HG02943 (cell line): ENCODE measurements around the gene HOMER1.
A peak's percentile ranks its signal among the peaks of the same experiment; 100 is the strongest.

Experiments
- ATAC-seq: cut with Tn5 transposase; IDR thresholded peaks from one replicate; pipeline ENCODE4 v1.9.1; 2021; ENCODE audit warnings: mild to moderate bottlenecking, low read depth, moderate library complexity; ENCODE audit not compliant: unreplicated experiment

HOMER1 gene, protein sequence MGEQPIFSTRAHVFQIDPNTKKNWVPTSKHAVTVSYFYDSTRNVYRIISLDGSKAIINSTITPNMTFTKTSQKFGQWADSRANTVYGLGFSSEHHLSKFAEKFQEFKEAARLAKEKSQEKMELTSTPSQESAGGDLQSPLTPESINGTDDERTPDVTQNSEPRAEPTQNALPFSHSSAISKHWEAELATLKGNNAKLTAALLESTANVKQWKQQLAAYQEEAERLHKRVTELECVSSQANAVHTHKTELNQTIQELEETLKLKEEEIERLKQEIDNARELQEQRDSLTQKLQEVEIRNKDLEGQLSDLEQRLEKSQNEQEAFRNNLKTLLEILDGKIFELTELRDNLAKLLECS

DNA sequence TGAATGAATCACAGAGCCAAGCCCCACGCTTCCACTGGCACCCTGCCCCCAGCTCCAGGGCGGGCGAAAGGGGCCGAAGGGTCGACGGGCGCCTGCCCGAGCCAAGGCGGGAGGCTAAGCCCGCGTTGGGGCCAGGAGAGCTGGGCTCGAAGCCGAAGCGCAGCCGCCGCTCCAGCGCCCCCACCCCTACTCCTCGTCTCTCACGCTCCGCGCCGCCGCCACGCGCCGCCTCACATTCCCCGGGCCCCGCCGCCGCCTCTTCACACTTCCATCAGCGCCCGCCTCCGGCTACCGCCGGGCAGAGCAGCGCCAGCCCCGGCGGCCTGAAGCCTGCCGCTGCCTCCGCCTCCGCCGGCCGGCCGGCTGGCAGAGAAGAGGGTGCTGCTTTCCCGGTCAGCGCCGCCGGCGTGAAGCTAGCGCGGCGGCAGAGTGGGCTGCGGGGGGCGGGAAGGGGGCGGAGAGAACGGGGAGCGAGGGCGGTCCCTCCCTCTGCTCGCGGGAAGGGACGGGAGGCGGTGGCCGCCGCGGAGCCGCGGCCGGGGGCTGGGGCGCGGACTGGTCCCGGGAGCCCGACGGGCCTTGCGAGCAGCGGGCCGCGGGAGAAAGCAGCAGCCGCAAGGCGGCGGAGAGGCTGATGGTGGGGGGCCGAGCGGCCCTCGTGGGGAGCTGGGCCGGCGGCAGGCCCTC is at the start of gene HOMER1:
Gene HOMER1 (minus strand): TSS at position 431 of the 687 bp plus-strand sequence. CDS start 1,360 bp downstream, outside the sequence.
- ATAC-seq = peak; percentile 55

DNA sequence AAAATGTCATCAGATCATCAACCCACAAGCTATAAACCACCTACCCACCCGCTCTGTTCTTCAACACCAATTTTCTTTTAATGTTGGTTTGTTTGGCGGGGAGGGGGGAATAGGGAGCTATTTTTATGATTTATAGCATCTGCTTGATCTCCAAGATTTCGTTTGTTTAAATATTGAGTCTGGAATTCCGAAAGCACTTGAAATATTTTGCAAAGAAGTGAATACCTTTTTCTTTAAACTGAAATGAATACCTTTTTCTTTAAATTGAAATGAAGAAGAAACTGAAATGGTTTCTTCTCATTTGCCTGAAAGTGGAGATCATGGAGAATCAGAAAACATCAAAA is 49.3 kb upstream of the HOMER1 start:
- ATAC-seq = no peak

DNA sequence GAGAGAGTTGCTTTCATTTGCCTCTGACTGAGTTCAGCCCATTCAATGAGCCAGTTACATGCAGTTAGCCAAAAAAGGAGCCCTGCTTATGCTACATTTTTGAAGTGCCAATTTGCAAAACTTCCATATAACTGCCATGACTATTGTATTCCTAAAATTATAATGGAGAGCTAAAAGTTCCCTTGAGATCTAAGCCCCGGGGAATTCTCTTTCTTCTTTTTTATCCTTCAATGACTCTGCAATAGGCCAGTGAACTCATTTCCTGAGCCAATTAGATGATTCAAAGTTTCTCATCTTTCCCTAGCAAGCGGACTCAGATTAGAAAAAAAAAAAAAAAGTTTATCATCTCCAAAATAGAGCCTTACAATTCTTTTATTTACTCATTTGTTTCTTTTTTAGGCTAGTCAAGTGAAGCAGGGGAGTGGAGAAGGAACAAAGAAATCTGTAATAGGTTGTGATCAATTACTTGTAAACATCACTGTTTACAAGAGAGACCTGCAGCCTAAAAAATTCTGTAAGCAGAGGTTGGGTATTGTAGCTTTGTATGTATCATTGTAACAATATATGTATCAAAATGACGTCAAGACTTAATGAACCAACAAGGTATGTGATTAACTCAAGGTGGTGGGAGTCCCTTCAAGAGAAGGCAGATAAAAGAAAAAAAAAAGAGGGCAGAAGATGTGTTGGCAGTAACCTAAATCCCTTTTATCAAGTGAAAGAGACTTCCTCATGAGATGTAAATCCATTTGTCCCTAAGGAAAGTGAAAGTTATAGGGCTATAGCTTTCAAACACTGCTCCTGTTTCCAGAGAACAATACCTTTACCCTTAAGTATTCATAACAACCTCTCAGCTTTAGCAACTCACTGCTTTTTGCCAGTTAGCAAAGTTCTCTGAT is 48.7 kb upstream of the HOMER1 start:
- ATAC-seq = no peak

DNA sequence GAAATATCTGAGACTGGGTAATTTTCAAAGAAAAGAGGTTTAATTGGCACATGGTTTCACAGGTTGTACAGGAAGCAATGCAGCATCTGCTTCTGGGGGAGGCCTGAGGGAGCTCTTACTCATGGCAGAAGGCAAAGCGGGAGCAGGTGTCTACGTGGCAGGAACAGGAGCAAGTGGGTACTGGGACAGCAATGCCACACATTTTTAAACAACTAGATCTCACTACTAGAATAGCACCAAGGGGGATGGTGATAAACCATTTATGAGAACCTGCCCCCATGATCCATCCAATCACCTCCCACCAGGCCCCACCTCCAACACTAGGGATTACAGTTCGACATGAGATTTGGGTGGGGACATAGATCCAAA is 47.6 kb upstream of the HOMER1 start:
- no peak for ATAC-seq

DNA sequence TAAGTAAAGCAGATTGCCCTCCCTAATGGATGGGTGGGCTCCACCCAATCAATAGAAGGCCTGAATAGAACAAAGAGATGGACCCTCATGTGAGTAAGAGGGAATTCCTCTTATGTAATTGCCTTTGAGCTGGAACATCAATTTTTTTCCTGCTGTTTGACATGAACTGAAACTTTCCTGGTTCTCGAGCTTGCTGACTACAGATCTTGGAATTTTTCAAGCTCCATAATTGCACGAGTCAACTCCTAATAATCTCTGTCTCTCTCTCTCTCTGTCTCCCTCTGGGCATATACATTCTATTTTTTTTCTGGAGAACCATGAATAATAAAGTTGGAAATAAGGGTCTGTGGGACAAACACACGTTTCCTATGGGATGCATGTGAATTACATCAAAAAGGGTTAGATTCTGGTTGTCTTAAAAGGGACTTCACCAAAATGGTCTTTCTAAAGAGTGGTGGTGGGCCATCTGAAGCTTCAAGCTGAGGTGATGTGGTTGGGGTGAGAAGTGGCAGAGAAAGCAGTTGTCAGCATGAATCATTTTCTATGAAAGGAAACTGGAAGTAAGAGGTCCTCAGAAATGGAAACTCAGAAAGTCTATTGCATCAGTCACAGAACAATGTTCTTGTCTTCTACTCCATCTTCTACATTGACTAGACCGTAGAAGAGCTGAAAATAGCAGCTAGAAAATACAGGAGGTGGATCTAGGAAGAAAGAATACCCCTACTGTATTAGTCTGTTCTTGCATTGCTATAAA is 47.0 kb upstream of the HOMER1 start:
- ATAC-seq = peak; percentile 76

DNA sequence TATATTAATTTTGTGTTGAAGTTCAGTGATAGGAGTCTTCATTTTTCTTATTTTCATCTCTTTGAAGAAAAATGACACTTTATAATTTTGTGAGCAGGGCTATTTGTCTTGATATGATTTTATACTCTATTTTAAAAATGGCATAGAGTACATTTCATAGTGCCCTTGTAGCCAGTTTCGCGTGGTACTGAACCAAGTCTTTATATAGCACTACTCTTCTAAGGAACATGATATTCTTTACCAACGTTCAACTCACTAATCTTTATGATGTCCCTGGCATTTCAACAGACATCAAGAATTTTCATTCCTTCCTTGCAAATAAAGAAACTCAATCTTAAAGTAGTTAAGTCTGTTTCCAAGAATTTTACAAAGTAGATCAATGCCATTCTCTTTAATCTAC is 41.5 kb upstream of the HOMER1 start:
- no peak for ATAC-seq

DNA sequence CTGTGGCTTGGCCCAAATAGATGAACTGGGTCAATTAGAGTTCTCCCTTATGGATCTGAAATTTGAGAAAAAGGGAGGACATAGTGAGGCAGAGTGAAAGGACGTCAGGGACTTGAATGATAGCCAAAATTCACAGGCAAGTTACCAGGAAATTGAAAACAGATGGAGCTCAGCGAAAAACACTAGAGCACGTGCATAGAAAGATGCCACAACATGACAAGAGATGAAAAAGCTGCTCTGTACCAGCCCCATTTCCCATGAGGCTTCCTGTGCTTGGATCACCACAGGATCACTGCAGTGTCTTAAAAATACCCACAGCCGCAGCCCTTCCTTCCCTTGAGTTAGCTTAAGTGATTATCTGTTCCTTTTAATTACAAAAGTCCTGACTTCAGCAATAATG is 39.0 kb upstream of the HOMER1 start:
- no peak for ATAC-seq

DNA sequence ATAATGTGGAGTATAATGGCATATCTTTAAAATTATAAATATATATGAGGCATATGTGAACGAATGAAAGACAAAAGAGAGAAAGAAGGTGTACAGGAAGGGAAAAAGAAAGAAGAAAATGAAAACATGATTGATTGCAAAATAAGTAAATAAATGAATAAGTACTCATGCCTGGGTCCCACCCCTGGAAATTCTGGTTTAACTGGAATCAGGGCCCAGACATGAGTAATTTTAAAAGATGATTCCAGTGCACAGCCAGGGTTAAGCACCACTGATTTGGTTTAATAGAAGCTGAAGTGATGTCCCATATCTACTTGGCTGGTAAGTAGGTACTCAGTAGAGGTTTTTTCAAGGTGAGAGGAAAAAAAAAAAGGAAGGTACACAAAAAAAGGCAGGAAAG is 34.0 kb upstream of the HOMER1 start:
- ATAC-seq = no peak

DNA sequence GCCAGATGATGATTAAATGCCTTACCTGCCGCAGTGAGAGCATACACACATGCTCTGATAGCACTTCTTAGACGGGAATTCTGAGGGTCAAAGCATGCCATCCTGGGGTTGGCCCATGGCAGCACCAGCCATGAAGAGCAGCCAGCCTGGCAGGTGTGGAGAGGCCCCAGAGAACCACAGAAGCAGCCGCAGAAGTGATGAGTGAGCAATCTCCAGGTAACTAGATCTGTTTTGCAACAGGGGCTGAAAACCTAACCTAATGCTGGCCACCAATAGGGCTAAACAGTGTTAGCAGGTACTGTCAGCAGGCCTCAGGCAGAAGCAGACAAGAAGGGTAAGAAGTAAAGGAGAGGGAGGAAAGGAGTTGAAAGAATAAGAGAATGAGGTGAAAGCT is 33.5 kb upstream of the HOMER1 start:
- no peak for ATAC-seq

DNA sequence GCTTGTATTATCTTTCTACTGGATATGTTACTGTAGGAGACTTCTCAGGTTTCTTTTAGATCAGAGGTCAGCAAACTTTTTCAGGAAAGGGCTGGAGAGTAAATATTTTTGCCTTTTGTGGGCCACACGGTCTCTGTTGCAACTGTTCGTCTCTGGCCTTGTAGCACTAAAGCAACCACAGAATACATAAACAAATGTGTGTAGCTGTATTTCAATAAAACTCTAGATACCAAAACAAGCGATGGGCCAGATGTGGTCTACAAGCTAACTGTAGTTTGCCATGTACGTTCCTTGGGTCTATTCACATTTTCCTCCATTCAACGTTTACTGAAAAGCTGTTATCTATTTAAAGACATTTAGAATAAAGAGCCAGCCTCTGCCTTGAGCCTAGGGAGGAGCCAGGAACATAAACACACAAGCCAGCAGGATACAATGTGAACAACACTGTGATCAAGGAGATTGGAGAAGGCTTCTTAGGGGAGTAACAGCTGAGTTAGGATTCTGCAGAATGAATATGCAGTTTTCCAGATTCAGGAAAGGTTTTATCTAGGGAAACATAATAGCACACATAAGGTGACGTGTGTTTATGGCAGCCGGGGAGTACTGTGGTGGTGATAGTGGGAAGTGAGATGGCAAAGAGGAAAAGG is 33.0 kb upstream of the HOMER1 start:
- ATAC-seq = no peak

DNA sequence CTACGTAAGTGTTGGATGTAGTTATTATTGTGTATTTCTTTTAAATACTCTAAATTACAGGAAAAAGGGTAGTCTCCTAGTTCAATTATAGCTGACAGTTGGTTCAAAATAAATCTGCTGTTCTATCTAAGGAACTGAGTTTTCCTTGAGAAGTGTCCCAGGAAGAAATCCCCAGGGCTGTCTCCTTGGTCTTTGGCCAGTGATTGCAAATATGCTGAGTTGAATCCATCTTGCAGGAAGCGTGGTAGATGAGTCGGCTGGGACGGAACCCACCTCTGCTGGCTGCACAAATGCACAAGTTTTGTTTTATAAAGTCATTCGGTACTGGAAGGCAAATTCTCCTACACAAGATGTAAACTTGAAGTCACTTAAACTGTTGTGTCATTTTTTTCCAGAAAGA is 30.2 kb upstream of the HOMER1 start:
- ATAC-seq = no peak

DNA sequence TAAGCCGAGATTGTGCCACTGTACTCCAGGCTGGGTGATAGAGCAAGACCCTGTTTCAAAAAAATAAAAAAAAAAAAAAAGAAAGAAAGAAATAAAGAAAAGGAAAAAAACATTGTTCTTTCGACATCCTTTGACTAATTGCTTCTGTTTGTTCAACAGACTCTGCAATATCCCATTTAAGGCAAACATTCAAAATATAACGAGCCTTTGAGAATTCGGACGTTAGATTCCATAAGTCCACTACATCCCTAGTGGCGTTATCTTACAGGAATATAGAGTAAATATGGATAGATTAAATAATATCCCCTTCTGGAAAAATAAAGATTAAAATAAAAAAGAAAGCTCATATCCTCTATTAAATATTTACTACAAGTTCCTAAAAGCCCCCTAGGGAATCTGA is 27.0 kb upstream of the HOMER1 start:
- ATAC-seq = no peak

DNA sequence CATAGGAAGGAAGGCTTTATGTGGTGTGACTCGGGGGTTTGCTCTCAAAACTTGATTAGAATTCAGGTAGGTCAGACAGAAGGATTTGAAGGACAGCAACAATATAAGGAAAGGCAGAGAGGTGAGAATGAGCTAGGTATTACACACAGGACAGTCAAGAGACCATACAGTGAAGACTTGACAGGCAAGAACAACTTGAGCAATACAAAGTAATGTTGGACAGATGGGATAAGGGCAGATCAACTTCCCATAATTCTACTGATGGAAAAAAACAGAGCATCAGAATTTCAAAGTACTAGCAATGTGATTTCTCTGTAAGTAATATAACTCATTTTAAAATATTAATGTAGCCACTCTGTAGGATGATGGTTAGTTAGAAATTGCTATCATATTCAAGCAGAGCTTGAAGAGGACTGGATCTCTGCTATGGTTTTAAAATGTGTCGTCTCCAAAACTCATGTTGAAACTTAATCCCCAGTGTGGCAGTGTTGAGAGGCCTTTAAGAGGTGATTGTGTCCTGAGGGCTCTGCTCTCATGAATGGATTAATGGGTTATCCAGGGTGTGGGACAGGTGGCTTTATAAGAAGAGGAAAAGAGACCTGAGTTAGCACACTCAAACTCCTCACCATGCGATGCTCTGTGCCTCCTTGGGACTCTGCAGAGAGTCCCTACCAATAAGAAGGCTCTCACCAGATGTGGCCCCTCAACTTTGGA is 22.4 kb upstream of the HOMER1 start:
- no peak for ATAC-seq

DNA sequence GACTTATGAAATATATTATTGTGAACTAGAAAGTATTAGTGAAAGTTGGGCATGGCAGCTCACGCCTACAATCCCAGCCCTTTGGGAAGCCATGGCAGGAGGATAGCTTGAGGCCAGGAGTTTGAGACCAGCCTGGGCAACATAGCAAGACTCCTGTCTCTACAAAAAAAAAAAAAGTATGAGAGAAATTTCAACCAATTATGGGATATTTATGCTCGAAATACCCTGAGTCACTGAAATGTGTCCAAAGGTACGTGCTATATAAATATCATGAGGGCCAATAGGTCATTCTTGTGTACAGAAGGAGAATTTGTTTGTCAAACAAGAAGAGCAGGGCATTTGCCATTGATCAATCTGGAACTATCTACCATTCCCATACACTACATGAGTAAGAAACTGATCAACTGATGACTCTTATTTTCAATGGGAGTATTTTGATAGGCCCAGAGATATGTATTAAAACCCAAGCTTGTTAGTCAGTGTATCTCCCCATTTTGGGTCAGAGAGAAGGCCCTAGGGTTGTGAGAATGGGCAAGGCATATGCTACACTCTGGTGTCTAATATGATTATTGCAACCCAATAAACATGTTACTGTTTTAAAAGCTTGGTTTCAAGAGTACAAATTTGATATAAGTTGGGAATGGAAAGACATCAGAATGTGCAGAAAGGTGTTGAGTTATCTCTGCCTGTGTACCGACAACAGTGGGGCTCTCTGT is 21.7 kb upstream of the HOMER1 start:
- ATAC-seq = no peak

DNA sequence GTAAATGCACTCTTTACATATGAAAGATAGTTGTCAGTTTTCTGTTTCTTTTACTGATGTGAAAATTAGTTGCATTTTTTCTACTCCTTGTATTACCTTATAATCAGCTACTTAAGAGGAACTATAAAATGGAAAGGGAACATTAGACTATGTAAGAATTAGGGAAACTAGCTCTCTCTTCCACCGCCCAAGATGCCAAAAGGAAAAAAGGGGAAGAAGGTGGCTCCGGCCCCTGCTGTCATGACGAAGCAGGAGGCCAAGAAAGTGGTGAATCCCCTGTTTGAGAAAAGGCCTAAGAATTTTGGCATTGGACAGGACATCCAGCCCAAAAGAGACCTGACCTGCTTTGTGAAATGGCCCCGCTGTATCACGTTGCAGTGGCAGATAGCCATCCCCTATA is 15.2 kb upstream of the HOMER1 start:
- no peak for ATAC-seq

DNA sequence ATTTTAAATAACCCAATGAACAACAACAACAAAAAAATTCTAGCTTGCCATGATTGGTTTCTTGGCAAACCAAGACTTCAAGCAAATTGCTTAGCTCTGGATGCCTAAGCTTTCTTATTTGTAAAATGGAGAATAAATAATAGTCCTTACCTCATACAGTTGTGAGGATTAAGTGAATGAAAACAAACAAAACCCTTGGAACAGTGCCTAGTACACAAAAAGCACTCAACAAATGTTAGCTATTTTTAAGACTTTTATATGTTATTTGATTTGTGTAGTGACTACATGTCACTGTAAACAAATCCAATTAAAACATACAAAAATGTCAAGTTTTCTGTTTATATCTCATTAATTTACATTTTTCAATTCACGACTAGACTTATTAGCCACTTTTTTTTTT is 13.5 kb upstream of the HOMER1 start:
- no peak for ATAC-seq

DNA sequence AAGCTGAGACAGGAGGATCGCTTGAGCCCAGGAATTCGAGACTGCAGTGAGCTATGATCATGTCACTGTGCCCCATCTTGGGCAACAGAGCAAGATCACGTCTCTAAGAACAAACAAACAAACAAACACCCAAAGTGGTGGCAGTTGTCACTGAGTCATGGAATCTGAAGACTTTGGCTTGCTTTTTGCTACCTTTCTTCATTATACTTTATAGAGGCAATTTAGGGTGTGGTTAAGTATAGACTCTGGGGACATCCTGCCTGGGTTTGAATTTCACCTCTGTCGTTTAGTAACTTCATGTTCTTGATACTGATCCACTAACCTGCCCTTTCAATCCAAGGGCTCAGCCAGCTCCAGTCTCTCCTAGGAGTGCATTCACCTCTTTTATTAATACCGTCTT is 13.0 kb upstream of the HOMER1 start:
- no peak for ATAC-seq

DNA sequence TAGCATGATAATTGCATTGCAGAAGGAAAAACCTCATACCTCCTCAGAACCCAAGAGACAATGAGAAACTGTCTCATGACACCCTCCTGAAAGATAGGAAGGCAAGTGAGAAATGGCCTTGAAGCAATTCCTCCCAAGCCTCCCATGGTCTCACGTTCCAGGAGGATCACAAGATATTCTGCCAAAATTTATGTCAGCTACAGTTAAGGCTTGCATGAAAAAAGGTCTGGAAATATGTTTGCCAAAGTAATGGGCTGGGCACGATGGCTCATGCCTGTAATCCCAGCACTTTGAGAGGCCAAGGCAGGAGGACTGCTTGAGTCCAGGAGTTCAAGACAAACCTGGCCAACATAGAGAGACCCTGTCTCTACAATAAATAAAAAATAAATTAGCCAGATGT is 12.6 kb upstream of the HOMER1 start:
- ATAC-seq = no peak

DNA sequence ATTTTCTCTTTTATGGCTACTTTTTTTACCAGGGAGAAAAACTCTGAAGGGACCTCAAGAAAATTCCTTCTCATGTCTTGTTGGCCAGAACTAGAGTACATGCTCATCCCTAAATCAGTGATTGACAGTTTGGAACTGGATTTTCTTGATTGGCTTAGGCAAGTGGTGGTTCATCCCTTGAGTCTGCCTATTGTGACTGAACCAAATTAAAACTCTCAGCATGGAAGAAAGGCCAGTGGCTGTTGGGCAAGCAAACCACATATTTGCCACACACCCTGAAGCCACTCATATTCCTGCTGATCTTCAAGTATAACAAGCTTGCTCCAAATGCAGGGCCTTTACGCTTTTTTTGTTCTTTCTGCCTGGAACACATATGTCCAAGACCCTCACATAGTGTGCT is 7.2 kb upstream of the HOMER1 start:
- ATAC-seq = no peak
